Epidermal melanocyte (primary cell): ENCODE results near the gene KCNK4.

Experiments used
- DNase-seq: peaks from one replicate; pipeline ENCODE4 v3.0.0; 2011; ENCODE audit warnings: low spot score; ENCODE audit not compliant: insufficient read length

Gene KCNK4

GRCh38 chr11:64343767-64344559 is 52.9 kb downstream of the KCNK4 start:
- DNase-seq: no peak

- no peak for DNase-seq
These were observed 53.7 kb downstream of the KCNK4 start for GRCh38 chr11:64344787-64345186.

GRCh38 chr11:64347193-64347867 is 56.2 kb downstream of the KCNK4 start:
- DNase-seq: no peak

- no peak for DNase-seq
These were observed 57.4 kb downstream of the KCNK4 start for GRCh38 chr11:64348383-64349024.

GRCh38 chr11:64349025-64349387 is 57.9 kb downstream of the KCNK4 start:
- no peak for DNase-seq

- no peak for DNase-seq
These were observed 58.3 kb downstream of the KCNK4 start for GRCh38 chr11:64349404-64349803.
